Measurements from ENCODE around the gene REXO1. TPM values are rescaled to one million over a fixed set of nuclear protein-coding genes. Genes with fewer than 3 reads are reported as not detected.

Gene REXO1, protein sequence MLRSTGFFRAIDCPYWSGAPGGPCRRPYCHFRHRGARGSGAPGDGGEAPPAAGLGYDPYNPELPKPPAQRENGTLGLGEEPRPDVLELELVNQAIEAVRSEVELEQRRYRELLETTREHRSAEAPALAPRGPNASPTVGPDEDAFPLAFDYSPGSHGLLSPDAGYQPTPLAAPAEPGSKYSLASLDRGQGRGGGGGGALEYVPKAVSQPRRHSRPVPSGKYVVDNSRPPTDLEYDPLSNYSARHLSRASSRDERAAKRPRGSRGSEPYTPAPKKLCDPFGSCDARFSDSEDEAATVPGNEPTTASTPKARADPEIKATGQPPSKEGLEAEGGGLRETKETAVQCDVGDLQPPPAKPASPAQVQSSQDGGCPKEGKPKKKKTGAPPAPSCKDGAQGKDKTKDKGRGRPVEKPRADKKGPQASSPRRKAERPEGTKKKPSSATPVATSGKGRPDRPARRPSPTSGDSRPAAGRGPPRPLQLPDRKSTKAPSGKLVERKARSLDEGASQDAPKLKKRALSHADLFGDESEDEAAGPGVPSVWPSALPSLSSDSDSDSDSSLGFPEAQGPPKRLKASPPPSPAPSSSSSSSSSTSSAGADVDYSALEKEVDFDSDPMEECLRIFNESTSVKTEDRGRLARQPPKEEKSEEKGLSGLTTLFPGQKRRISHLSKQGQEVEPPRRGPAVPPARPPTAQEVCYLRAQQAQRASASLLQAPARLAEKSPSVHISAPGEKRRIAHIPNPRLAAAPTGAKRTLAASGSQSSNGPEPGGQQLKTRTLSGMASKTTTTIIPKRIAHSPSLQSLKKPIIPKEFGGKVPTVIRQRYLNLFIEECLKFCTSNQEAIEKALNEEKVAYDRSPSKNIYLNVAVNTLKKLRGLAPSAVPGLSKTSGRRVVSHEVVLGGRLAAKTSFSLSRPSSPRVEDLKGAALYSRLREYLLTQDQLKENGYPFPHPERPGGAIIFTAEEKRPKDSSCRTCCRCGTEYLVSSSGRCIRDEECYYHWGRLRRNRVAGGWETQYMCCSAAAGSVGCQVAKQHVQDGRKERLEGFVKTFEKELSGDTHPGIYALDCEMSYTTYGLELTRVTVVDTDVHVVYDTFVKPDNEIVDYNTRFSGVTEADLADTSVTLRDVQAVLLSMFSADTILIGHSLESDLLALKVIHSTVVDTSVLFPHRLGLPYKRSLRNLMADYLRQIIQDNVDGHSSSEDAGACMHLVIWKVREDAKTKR
- total RNA-seq: 10 to 100 TPM; 90.7 to 91.7 (median 91.5) TPM
- 11.8 TPM for total RNA-seq (2013)

- TF ChIP-seq, protein P1, sequence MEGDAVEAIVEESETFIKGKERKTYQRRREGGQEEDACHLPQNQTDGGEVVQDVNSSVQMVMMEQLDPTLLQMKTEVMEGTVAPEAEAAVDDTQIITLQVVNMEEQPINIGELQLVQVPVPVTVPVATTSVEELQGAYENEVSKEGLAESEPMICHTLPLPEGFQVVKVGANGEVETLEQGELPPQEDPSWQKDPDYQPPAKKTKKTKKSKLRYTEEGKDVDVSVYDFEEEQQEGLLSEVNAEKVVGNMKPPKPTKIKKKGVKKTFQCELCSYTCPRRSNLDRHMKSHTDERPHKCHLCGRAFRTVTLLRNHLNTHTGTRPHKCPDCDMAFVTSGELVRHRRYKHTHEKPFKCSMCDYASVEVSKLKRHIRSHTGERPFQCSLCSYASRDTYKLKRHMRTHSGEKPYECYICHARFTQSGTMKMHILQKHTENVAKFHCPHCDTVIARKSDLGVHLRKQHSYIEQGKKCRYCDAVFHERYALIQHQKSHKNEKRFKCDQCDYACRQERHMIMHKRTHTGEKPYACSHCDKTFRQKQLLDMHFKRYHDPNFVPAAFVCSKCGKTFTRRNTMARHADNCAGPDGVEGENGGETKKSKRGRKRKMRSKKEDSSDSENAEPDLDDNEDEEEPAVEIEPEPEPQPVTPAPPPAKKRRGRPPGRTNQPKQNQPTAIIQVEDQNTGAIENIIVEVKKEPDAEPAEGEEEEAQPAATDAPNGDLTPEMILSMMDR (IDR thresholded peaks at IDR 0.05): peak; percentile 98
- Histone ChIP-seq H3K27ac (ENCODE audit: low read length) (peak within 1 kb of the TSS; percentile 97), H3K36me3 (ENCODE audit: control insufficient read depth, insufficient read depth, low read length) (no peaks in the 10 kb centered on the region), H3K9me3 (ENCODE audit: control insufficient read depth, insufficient read depth, low read length) (no peaks in the 10 kb centered on the region), H3K27me3 (ENCODE audit: control insufficient read depth, insufficient read depth, low read length) (no peaks in the 10 kb centered on the region), H3K4me1 (ENCODE audit: control insufficient read depth, insufficient read depth, low read length) (peaks cover 77% of the 10 kb centered on the region), H3K4me3 (ENCODE audit: low read length) (peak within 1 kb of the TSS; percentile 82)
- H3K9me3 Mint-ChIP-seq: no peaks in the 10 kb centered on the region
- intact Hi-C loops (cut with micrococcal nuclease): no loop called here
- no peaks in the 10 kb centered on the region for H3K27me3 Mint-ChIP-seq (ENCODE audit: low read depth in 2 of 2)
- ATAC-seq (peak; percentile 76 to 94 (median 81)), DNase-seq (peak; percentile 98)
- peak within 1 kb of the TSS; percentile 93 for H3K4me3 Mint-ChIP-seq
- no peaks in the 10 kb centered on the region for H3K36me3 Mint-ChIP-seq
- H3K27ac Mint-ChIP-seq: peak within 1 kb of the TSS; percentile 89 to 90
- H3K4me1 Mint-ChIP-seq: peaks cover 28 to 55% of the 10 kb centered on the region in 2 donors
- WGBS (ENCODE audit: insufficient coverage): 3% methylated on average over 60 of the region's 60 CpGs
These were observed at the start of gene REXO1 for GRCh38 chr19:1848399-1849131. Gene REXO1 (minus strand): TSS chr19:1848483. CDS start chr19:1848358, 125 bp downstream.

DNA sequence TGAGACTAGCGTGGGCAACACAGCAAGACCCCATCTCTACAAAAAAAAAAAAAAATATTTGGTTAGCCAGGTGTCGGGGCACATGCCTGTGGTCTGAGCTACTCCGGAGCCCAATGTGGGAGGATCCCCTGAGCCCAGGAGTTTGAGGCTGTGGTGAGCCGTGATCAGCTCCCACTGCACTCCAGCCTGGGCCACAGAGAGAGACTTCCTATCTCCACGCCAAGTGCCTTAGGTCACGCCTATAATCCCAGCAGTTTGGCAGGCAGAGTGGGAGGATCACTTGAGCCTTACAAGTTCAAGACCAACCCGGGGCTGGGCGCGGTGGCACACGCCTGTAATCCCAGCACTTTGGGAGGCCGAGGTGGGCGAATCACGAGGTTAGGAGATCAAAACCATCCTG, 48.2 kb upstream of the REXO1 start:
- ATAC-seq (no peak), DNase-seq (peak in 1 of 2 donors; percentile 31)
- no peaks in the 10 kb centered on the region for H3K27me3 Mint-ChIP-seq (ENCODE audit: low read depth in 2 of 2)
- peaks cover 12 to 30% of the 10 kb centered on the region in 2 donors for H3K4me1 Mint-ChIP-seq
- H3K4me3 Mint-ChIP-seq: peak overlapping the region; percentile 89
- TF ChIP-seq, protein P1 (IDR thresholded peaks at IDR 0.05): no peak
- H3K9me3 ChIP-seq (ENCODE audit: control insufficient read depth, insufficient read depth, low read length): no peaks in the 10 kb centered on the region
- H3K27ac Mint-ChIP-seq: peak overlapping the region; percentile 93 to 98
- 41% methylated on average over 12 of the region's 13 CpGs for WGBS (ENCODE audit: insufficient coverage)
- no peaks in the 10 kb centered on the region for H3K27me3 ChIP-seq (ENCODE audit: control insufficient read depth, insufficient read depth, low read length)
- H3K36me3 Mint-ChIP-seq: no peaks in the 10 kb centered on the region
- H3K4me1 ChIP-seq (ENCODE audit: control insufficient read depth, insufficient read depth, low read length): peaks cover 49% of the 10 kb centered on the region
- no peaks in the 10 kb centered on the region for H3K9me3 Mint-ChIP-seq
- peak overlapping the region; percentile 83 for H3K27ac ChIP-seq (ENCODE audit: low read length)
- H3K4me3 ChIP-seq (ENCODE audit: low read length): no peak overlapping the region
- H3K36me3 ChIP-seq (ENCODE audit: control insufficient read depth, insufficient read depth, low read length): no peaks in the 10 kb centered on the region
- intact Hi-C loops (cut with micrococcal nuclease): loop anchor here (5.0 kb wide), 2 partner anchors 34 to 191 kb away; partner anchors contain the start of gene KLF16

- Mint-ChIP-seq H3K27me3 (ENCODE audit: low read depth in 2 of 2) (no peaks in the 10 kb centered on the region), H3K27ac (peak overlapping the region in 1 of 2 donors; percentile 76), H3K4me3 (no peak overlapping the region), H3K36me3 (no peaks in the 10 kb centered on the region), H3K4me1 (peaks cover 12 to 36% of the 10 kb centered on the region in 2 donors), H3K9me3 (no peaks in the 10 kb centered on the region)
- Histone ChIP-seq H3K4me1 (ENCODE audit: control insufficient read depth, insufficient read depth, low read length) (peaks cover 47% of the 10 kb centered on the region), H3K4me3 (ENCODE audit: low read length) (no peak overlapping the region), H3K27me3 (ENCODE audit: control insufficient read depth, insufficient read depth, low read length) (no peaks in the 10 kb centered on the region), H3K36me3 (ENCODE audit: control insufficient read depth, insufficient read depth, low read length) (no peaks in the 10 kb centered on the region), H3K27ac (ENCODE audit: low read length) (no peak overlapping the region), H3K9me3 (ENCODE audit: control insufficient read depth, insufficient read depth, low read length) (no peaks in the 10 kb centered on the region)
- 90% methylated on average over 14 of the region's 17 CpGs for WGBS (ENCODE audit: insufficient coverage)
- DNase-seq (no peak), ATAC-seq (no peak)
- intact Hi-C loops (cut with micrococcal nuclease): no loop called here
- TF ChIP-seq, protein P1 (IDR thresholded peaks at IDR 0.05): no peak
These were observed 45.5 kb upstream of the REXO1 start for GRCh38 chr19:1893791-1894190.
